ENCODE data around the gene MVD. TPM values are rescaled to one million over a fixed set of nuclear protein-coding genes. Genes with fewer than 3 reads are reported as not detected.

The MVD gene
- total RNA-seq, 1 donor from 2014 or later, result 78.1 TPM

- H3K27ac Mint-ChIP-seq, result no peak overlapping the region
These were observed 13.5 kb downstream of the MVD start for GRCh38 chr16:88649195-88649923.

GRCh38 chr16:88647178-88648070, 15.5 kb downstream of the MVD start:
- Mint-ChIP-seq H3K36me3 (ENCODE audit: insufficient read depth) (peaks cover 6% of the 10 kb centered on the region), H3K27me3 (no peaks in the 10 kb centered on the region), H3K4me3 (ENCODE audit: low read depth) (no peak overlapping the region), H3K9me3 (ENCODE audit: low read depth) (no peaks in the 10 kb centered on the region), H3K27ac (no peak overlapping the region), H3K4me1 (ENCODE audit: low read depth) (peaks cover 4% of the 10 kb centered on the region)
- TF ChIP-seq, protein P1, sequence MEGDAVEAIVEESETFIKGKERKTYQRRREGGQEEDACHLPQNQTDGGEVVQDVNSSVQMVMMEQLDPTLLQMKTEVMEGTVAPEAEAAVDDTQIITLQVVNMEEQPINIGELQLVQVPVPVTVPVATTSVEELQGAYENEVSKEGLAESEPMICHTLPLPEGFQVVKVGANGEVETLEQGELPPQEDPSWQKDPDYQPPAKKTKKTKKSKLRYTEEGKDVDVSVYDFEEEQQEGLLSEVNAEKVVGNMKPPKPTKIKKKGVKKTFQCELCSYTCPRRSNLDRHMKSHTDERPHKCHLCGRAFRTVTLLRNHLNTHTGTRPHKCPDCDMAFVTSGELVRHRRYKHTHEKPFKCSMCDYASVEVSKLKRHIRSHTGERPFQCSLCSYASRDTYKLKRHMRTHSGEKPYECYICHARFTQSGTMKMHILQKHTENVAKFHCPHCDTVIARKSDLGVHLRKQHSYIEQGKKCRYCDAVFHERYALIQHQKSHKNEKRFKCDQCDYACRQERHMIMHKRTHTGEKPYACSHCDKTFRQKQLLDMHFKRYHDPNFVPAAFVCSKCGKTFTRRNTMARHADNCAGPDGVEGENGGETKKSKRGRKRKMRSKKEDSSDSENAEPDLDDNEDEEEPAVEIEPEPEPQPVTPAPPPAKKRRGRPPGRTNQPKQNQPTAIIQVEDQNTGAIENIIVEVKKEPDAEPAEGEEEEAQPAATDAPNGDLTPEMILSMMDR (IDR thresholded peaks at IDR 0.05; ENCODE audit: unreplicated experiment), result no peak
- no peak for DNase-seq (ENCODE audit: low spot score, unreplicated experiment)

More at GRCh38 chr16:88649195-88649923, 13.5 kb downstream of the MVD start:
- H3K27me3 Mint-ChIP-seq, result no peaks in the 10 kb centered on the region
- peaks cover 4% of the 10 kb centered on the region for H3K4me1 Mint-ChIP-seq (ENCODE audit: low read depth)
- no peak for DNase-seq (ENCODE audit: low spot score, unreplicated experiment)
- no peaks in the 10 kb centered on the region for H3K9me3 Mint-ChIP-seq (ENCODE audit: low read depth)
- peaks cover 6% of the 10 kb centered on the region for H3K36me3 Mint-ChIP-seq (ENCODE audit: insufficient read depth)
- TF ChIP-seq, protein P1 (IDR thresholded peaks at IDR 0.05; ENCODE audit: unreplicated experiment), result no peak
- H3K4me3 Mint-ChIP-seq (ENCODE audit: low read depth), result peak overlapping the region; percentile 81

DNA sequence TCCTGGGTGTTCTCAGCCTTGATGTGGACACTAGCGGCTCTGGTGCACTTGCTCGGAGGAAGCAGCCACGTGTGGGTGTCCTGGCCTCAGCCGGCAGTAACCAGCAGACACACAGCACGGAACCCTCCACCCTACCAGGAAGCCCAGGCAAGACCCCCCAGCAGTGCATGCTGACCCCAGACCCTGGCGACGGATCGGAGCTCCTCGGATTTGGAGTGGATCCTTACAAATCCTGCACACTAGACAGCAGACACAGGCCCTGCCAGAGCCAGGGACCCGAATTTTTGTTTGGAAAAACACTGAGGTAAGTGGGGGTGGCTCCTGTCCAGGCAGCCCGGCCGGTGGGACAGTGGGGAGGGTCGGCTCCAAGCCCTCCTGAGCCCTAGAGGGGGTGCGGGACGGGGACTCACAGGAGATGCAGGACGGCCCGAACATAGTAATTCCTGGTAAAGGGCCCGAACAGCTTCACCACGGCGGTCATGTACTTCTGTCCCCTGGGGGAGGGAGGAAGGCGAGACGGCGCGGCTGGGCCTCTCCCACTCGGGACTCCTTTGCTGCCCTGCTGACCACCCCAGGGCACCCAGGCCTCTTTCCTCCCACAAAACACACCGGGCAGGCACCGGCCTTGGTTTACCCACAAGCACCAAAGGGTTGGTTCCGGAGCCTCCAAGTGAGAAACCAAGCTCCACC, 16.4 kb downstream of the MVD start:
- H3K27ac Mint-ChIP-seq, result no peak overlapping the region
- TF ChIP-seq, protein P1 (IDR thresholded peaks at IDR 0.05; ENCODE audit: unreplicated experiment), result no peak
- no peak for DNase-seq (ENCODE audit: low spot score, unreplicated experiment)

GRCh38 chr16:88645941-88646340, 16.9 kb downstream of the MVD start:
- Mint-ChIP-seq H3K4me1 (ENCODE audit: low read depth) (peaks cover 4% of the 10 kb centered on the region), H3K9me3 (ENCODE audit: low read depth) (no peaks in the 10 kb centered on the region), H3K4me3 (ENCODE audit: low read depth) (no peak overlapping the region), H3K27ac (no peak overlapping the region), H3K36me3 (ENCODE audit: insufficient read depth) (peaks cover 6% of the 10 kb centered on the region), H3K27me3 (no peaks in the 10 kb centered on the region)
- no peak for DNase-seq (ENCODE audit: low spot score, unreplicated experiment)
- TF ChIP-seq, protein P1 (IDR thresholded peaks at IDR 0.05; ENCODE audit: unreplicated experiment), result no peak

More for the DNA sequence above, 16.4 kb downstream of the MVD start:
- Mint-ChIP-seq H3K4me3 (ENCODE audit: low read depth) (no peak overlapping the region), H3K27me3 (no peaks in the 10 kb centered on the region), H3K4me1 (ENCODE audit: low read depth) (peaks cover 4% of the 10 kb centered on the region), H3K36me3 (ENCODE audit: insufficient read depth) (peaks cover 6% of the 10 kb centered on the region), H3K9me3 (ENCODE audit: low read depth) (no peaks in the 10 kb centered on the region)

GRCh38 chr16:88645455-88645854, 17.4 kb downstream of the MVD start:
- Mint-ChIP-seq H3K4me1 (ENCODE audit: low read depth) (peaks cover 4% of the 10 kb centered on the region), H3K9me3 (ENCODE audit: low read depth) (no peaks in the 10 kb centered on the region), H3K4me3 (ENCODE audit: low read depth) (no peak overlapping the region), H3K27me3 (peaks cover 2% of the 10 kb centered on the region), H3K27ac (no peak overlapping the region), H3K36me3 (ENCODE audit: insufficient read depth) (peaks cover 6% of the 10 kb centered on the region)
- no peak for DNase-seq (ENCODE audit: low spot score, unreplicated experiment)
- TF ChIP-seq, protein P1 (IDR thresholded peaks at IDR 0.05; ENCODE audit: unreplicated experiment), result no peak
